ENCODE results near the gene BRDT. TPM values are rescaled to one million over a fixed set of nuclear protein-coding genes. Genes with fewer than 3 reads are reported as not detected.
A peak's percentile ranks its signal among the peaks of the same experiment; 100 is the strongest.

The BRDT gene
- polyA plus RNA-seq, 1 donor, result not detected

- peak overlapping the region; percentile 37 for H3K4me3 ChIP-seq (ENCODE audit: low read length)
- WGBS (ENCODE audit: insufficient coverage, low lambda C conversion rate), result 60% methylated on average over 1 of the region's 31 CpGs
- no peak for DNase-seq
- H3K27ac ChIP-seq (ENCODE audit: low read length), result no peak overlapping the region
- no peaks in the 10 kb centered on the region for H3K27me3 ChIP-seq (ENCODE audit: control insufficient read depth, insufficient read depth, low read length)
- H3K9me3 ChIP-seq (ENCODE audit: control insufficient read depth, low read depth, low read length), result peaks cover 3% of the 10 kb centered on the region
- no peaks in the 10 kb centered on the region for H3K36me3 ChIP-seq (ENCODE audit: control insufficient read depth, insufficient read depth, low read length)
- peaks cover 10% of the 10 kb centered on the region for H3K4me1 ChIP-seq (ENCODE audit: control insufficient read depth, insufficient read depth, low read length)
Observed at GRCh38 chr1:92029241-92029922, 80.2 kb downstream of the BRDT start.

- peaks cover 3% of the 10 kb centered on the region for H3K9me3 ChIP-seq (ENCODE audit: control insufficient read depth, low read depth, low read length)
- peak overlapping the region; percentile 70 for H3K4me3 ChIP-seq (ENCODE audit: low read length)
- peak overlapping the region; percentile 44 for H3K27ac ChIP-seq (ENCODE audit: low read length)
- H3K4me1 ChIP-seq (ENCODE audit: control insufficient read depth, insufficient read depth, low read length), result peaks cover 10% of the 10 kb centered on the region
- H3K27me3 ChIP-seq (ENCODE audit: control insufficient read depth, insufficient read depth, low read length), result no peaks in the 10 kb centered on the region
- H3K36me3 ChIP-seq (ENCODE audit: control insufficient read depth, insufficient read depth, low read length), result no peaks in the 10 kb centered on the region
- DNase-seq, result peak; percentile 37 to 83
- WGBS (ENCODE audit: insufficient coverage, low lambda C conversion rate), result 0% methylated on average over 1 of the region's 4 CpGs
Observed at GRCh38 chr1:92030656-92031107, 81.5 kb downstream of the BRDT start.

DNA sequence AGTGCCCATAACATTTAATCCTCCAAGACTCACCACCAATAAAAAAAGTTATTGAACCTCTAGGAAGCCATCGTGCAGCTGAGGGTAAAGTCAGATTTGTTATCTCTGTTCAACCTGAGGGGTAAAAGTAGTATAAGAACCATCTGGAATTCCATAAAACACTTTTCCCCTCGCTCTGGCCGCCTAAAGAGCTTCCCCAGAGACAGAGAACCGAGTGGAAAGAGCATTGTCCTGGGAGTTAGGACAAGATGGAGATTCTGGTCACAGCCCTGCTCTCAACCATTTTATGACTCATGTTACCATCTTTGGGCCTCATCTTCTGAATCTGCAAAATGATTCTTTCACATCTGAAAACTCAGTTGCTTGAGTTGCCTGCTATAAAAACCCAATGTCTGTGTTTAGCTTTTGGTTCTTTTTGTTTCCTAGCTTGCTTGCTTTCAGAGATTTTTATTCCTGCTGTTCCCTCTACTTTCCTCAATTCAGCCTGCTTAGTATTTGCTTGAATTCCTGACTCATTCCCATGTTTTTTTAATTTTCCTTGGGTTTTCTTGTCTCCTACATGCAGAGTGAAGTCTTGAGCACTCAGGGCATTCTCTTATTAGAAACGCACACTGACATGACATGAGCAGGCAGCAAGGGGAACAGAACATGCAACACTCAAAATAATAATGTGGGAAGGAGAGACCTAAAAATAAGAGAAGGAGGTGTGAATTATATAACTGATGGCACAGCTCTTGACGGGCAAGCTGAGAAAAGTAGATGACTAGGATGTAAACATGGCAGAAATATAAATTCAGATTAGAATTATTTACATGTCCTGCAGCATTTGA, 82.3 kb downstream of the BRDT start:
- no peak for DNase-seq
- Histone ChIP-seq H3K27ac (ENCODE audit: low read length) (no peak overlapping the region), H3K9me3 (ENCODE audit: control insufficient read depth, low read depth, low read length) (peaks cover 3% of the 10 kb centered on the region), H3K36me3 (ENCODE audit: control insufficient read depth, insufficient read depth, low read length) (no peaks in the 10 kb centered on the region), H3K4me1 (ENCODE audit: control insufficient read depth, insufficient read depth, low read length) (peaks cover 10% of the 10 kb centered on the region), H3K27me3 (ENCODE audit: control insufficient read depth, insufficient read depth, low read length) (no peaks in the 10 kb centered on the region), H3K4me3 (ENCODE audit: low read length) (no peak overlapping the region)
- 82% methylated on average over 3 of the region's 6 CpGs for WGBS (ENCODE audit: insufficient coverage, low lambda C conversion rate)

DNA sequence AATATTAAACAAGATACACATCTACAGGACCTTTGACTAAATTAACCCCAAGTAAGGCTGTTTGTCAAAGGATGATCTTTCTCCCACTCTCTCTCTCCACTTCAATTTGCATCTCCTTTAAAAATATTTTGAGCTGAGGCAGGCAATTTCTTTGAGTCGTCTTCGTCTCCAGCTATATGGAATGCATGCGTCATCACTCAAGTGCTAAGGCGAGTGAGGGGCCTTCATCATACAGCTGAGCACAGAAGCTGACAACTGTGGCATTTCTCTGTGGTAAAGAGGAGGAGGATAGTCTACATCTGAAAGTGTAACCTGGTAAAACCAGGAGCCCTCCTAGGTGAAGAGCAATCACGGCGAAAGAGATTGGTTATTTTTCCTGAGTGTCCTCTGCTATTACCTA, 88.2 kb downstream of the BRDT start:
- H3K4me1 ChIP-seq (ENCODE audit: control insufficient read depth, insufficient read depth, low read length), result peaks cover 8% of the 10 kb centered on the region
- WGBS (ENCODE audit: insufficient coverage, low lambda C conversion rate), result no CpG with 5 or more reads among the region's 6 CpGs
- H3K27me3 ChIP-seq (ENCODE audit: control insufficient read depth, insufficient read depth, low read length), result no peaks in the 10 kb centered on the region
- no peaks in the 10 kb centered on the region for H3K9me3 ChIP-seq (ENCODE audit: control insufficient read depth, low read depth, low read length)
- no peak overlapping the region for H3K27ac ChIP-seq (ENCODE audit: low read length)
- H3K4me3 ChIP-seq (ENCODE audit: low read length), result no peak overlapping the region
- no peaks in the 10 kb centered on the region for H3K36me3 ChIP-seq (ENCODE audit: control insufficient read depth, insufficient read depth, low read length)
- DNase-seq, result peak in 1 of 2 donors; percentile 9

DNA sequence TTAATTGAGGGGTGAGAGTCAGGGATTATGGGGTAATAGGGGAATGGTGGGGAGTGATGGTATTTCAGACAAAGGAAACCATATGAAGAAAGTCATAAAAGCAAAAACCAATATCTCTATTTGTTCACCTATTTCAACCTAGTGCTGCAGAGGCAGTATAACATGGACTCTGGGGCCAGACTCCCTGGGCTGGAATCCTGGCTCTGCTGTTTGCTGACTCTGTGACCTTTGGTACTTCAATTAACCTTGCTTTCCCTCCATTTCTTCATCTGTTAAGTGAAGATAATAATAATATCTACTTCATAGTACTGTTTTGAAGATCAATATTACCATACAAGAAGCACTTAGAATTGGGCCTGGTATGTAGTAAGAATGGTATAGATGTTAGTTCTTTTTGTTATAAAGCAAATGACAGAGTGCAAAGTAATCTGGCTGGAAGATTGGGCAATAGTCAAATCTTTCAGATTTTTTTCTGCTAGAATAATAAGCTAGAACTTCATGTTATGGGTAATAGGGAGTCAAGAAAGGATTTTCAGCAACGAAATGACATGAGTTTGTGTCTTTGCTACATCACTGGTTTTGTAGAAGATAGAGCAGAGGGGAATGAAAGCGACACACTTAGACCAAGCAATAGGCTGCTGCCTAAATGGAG, 89.6 kb downstream of the BRDT start:
- Histone ChIP-seq H3K9me3 (ENCODE audit: control insufficient read depth, low read depth, low read length) (no peaks in the 10 kb centered on the region), H3K36me3 (ENCODE audit: control insufficient read depth, insufficient read depth, low read length) (no peaks in the 10 kb centered on the region), H3K27me3 (ENCODE audit: control insufficient read depth, insufficient read depth, low read length) (no peaks in the 10 kb centered on the region), H3K4me3 (ENCODE audit: low read length) (no peak overlapping the region), H3K27ac (ENCODE audit: low read length) (no peak overlapping the region), H3K4me1 (ENCODE audit: control insufficient read depth, insufficient read depth, low read length) (peaks cover 8% of the 10 kb centered on the region)
- peak; percentile 42 to 78 for DNase-seq
- WGBS (ENCODE audit: insufficient coverage, low lambda C conversion rate), result 100% methylated on average over 2 of the region's 2 CpGs

GRCh38 chr1:92040971-92041370, 91.8 kb downstream of the BRDT start:
- no CpG with 5 or more reads among the region's 1 CpG for WGBS (ENCODE audit: insufficient coverage, low lambda C conversion rate)
- Histone ChIP-seq H3K27me3 (ENCODE audit: control insufficient read depth, insufficient read depth, low read length) (no peaks in the 10 kb centered on the region), H3K9me3 (ENCODE audit: control insufficient read depth, low read depth, low read length) (no peaks in the 10 kb centered on the region)

DNA sequence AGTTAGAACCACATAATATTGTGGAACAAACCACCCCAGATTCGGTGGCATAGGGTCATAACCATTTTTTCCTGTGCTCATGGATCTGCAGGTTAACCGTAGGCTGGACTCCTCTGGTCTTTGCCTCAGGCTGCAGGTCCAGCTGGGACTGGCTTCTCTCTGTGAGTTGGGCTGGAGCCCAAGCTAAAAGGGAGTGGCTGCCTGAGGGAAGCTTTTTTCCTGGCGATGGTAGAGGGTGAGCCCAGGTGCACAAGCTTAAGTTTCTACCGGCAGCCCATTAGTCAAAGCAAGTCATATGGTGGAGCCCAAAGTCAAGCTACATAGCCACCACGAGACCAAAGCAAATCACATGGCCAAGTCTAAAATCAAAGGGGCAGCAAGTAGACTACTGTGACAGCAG, 94.4 kb downstream of the BRDT start:
- Histone ChIP-seq H3K36me3 (ENCODE audit: control insufficient read depth, insufficient read depth, low read length) (no peaks in the 10 kb centered on the region), H3K27ac (ENCODE audit: low read length) (no peak overlapping the region), H3K27me3 (ENCODE audit: control insufficient read depth, insufficient read depth, low read length) (no peaks in the 10 kb centered on the region), H3K9me3 (ENCODE audit: control insufficient read depth, low read depth, low read length) (no peaks in the 10 kb centered on the region), H3K4me1 (ENCODE audit: control insufficient read depth, insufficient read depth, low read length) (peaks cover 4% of the 10 kb centered on the region), H3K4me3 (ENCODE audit: low read length) (no peak overlapping the region)
- DNase-seq, result no peak
- no CpG with 5 or more reads among the region's 5 CpGs for WGBS (ENCODE audit: insufficient coverage, low lambda C conversion rate)

More at GRCh38 chr1:92040971-92041370, 91.8 kb downstream of the BRDT start:
- no peak overlapping the region for H3K27ac ChIP-seq (ENCODE audit: low read length)
- H3K36me3 ChIP-seq (ENCODE audit: control insufficient read depth, insufficient read depth, low read length), result no peaks in the 10 kb centered on the region
- no peak for DNase-seq
- peaks cover 8% of the 10 kb centered on the region for H3K4me1 ChIP-seq (ENCODE audit: control insufficient read depth, insufficient read depth, low read length)
- H3K4me3 ChIP-seq (ENCODE audit: low read length), result no peak overlapping the region

DNA sequence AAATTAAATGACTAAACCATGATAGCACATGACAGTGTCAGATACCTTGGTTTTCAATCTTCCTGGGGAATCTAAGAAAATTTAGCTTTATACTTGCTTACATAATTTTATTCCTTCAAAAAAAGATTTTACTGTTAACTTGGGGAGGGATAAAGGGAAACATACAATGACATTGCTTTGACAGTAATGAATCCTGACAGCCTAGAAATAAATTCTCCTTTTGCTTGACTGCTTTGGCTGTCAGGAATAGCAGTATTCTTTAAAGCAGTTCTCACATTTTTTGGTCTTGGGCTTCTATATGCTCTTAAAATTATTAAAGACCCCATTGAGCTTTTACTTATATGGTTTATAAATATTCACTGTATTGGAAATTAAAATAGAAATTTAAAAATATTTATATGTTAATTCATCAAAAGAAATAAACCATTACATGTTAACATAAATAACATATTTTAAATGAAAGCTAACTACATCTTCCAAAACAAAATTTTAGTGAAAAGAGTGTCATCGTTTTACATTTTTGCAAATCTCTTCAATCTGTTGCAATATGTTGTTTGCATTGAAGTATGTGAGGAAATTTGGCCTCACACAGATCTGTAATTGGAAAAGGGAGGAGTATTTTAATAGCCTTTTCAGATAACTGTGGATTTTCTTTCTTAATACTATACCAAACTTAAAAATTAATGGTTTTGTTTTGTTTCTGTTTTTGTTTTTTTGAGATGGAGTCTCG, 96.7 kb downstream of the BRDT start:
- Histone ChIP-seq H3K4me1 (ENCODE audit: control insufficient read depth, insufficient read depth, low read length) (no peaks in the 10 kb centered on the region), H3K4me3 (ENCODE audit: low read length) (no peak overlapping the region), H3K36me3 (ENCODE audit: control insufficient read depth, insufficient read depth, low read length) (no peaks in the 10 kb centered on the region), H3K27me3 (ENCODE audit: control insufficient read depth, insufficient read depth, low read length) (no peaks in the 10 kb centered on the region), H3K27ac (ENCODE audit: low read length) (no peak overlapping the region), H3K9me3 (ENCODE audit: control insufficient read depth, low read depth, low read length) (no peaks in the 10 kb centered on the region)
- no peak for DNase-seq
- 100% methylated on average over 1 of the region's 2 CpGs for WGBS (ENCODE audit: insufficient coverage, low lambda C conversion rate)

- Histone ChIP-seq H3K9me3 (ENCODE audit: control insufficient read depth, low read depth, low read length) (no peaks in the 10 kb centered on the region), H3K27me3 (ENCODE audit: control insufficient read depth, insufficient read depth, low read length) (no peaks in the 10 kb centered on the region), H3K36me3 (ENCODE audit: control insufficient read depth, insufficient read depth, low read length) (no peaks in the 10 kb centered on the region), H3K4me1 (ENCODE audit: control insufficient read depth, insufficient read depth, low read length) (no peaks in the 10 kb centered on the region), H3K4me3 (ENCODE audit: low read length) (no peak overlapping the region), H3K27ac (ENCODE audit: low read length) (no peak overlapping the region)
- DNase-seq, result no peak
Observed at GRCh38 chr1:92051948-92052347, 102.7 kb downstream of the BRDT start.

Measured in large intestine (tissue), 3 donors.